ENCODE results near the gene CCDC150.
"Not testable (repeated sequence)": the region's sequence is repeated elsewhere in the genome, so short reads cannot be mapped to it uniquely, and the experiment has no call there.

The CCDC150 gene

GRCh38 chr2:196635156-196635555, 4.4 kb upstream of the CCDC150 start:
- DNase-seq (ENCODE audit: low spot score), result no peak

DNA sequence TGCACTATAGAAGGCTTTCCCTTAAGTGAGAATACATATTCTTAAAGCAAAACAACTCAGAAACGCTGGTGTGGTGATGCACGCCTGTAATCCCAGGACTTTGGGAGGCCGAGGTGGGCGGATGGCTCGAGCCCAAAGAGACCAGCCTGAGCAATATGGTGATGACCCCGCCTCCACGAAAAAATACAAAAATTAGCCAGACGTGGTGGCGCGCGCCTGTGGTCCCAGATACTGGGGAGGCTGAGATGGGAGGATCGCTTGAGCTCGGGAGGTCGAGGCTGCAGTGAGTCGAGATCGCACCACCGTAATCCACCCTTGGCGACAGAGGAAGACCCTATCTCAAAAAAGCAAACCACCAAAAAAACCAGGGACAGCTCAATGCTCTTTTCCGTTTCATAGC, 750 bp upstream of the CCDC150 start:
- DNase-seq (ENCODE audit: low spot score), result no peak

GRCh38 chr2:196640031-196640548, 575 bp downstream of the CCDC150 start:
- no peak for DNase-seq (ENCODE audit: low spot score)

DNA sequence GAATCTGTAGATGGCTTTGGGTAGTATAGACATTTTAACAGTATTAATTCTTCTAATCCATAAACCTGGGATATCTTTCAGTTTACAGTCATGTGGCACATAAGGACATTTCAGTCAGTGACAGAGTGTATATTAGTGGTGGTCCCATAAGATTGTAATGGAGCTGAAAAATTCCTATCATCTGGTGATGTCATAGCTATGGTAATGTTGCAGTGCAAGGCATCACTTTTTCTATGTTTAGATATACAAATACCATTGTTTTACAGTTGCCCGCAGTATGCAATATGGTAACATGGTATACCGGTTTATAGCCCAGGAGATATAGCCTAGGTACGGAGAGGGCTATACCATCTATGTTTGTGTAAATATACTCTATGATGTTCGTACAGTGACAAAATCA, 9.7 kb downstream of the CCDC150 start:
- DNase-seq (ENCODE audit: low spot score), result no peak

DNA sequence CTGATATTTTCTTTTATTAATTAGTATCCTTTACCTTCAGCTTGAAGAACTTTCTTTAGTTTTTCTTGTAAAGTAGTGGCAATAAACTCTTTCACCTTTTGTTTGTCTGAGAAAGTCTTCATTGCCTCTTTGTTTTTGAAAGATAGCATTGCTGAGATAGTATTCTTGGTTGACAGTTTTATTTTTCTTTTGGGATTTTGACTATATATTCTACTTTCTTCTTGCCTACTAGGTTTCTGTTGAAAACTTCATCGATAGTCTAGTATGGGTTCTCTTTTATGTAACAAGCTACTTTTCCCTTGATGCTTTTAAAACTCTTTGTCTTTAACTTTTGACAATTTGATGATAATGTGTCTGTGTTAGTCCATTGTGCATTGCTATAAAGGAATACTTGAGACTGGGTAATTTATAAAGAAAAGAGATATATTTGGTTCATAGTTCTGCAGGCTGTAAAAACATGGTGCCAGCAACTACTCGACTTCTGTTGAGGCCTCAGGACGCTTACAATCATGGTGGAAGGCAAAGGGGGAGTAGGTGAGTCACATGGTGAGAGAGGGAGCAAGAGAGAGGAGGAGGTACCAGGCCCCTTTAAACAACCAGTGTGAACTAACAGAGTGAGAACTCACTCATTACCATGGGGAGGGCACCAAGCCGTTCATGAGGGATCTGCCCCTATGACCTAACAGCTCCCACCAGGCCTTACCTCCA, 12.0 kb downstream of the CCDC150 start:
- DNase-seq (ENCODE audit: low spot score), result no peak

DNA sequence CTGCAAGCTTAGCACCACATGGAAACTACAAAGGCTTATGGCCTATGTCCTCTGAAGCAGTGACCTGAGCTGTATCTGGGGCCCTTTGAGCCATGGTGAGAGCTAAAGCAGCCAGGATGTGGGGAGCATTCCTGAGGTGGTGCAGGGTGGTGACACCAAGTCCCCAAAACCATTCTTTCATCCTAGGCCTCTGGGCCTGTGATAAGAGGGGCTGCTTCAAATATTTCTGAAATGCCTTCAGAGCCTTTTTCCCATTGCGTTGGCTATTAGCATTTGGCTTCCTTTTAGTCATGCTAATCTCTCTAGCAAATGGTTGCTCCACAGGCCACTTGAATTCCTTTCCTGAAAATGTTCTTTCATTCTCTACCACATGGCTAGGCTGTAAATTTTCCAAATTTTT, 13.4 kb downstream of the CCDC150 start:
- no peak for DNase-seq (ENCODE audit: low spot score)

DNA sequence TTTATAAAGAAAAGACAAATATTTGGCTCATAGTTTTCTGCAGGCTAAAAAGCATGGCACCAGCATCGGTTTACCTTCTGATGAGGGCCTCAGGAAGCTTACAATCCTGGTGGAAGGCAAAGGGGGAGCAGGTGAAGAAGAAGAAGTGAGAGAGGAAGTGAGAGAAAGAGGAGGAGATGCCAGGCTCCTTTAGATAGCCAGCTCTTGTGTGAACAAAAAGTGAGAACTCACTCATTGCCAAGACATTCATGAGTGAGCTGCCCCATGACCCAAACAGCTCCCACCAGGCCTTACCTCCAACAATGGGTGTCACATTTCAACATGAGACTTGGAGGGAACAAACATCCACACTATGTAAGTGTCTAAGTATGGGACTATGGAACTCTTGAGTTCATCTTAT, 14.3 kb downstream of the CCDC150 start:
- DNase-seq (ENCODE audit: low spot score), result no peak

GRCh38 chr2:196655761-196656160, 16.2 kb downstream of the CCDC150 start:
- DNase-seq (ENCODE audit: low spot score), result no peak

DNA sequence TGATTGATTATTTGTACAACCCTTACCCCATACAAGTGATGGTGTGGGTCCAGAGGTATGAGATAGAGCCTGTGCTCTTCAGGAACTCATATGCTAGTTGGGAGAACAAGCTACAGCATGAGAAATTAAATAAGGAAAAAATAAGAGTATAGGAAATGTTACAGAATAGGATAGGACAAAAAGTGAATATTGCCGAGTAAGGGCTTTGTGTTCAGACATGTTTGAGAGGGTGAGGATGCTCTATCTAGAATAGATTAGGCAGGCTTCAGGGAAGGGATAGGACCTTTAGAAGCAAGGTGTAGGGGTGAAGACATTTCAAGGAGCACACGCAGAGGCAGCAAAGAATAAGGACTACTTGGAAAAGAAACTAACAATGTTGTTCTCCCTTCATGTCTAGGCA, 17.8 kb downstream of the CCDC150 start:
- no peak for DNase-seq (ENCODE audit: low spot score)

DNA sequence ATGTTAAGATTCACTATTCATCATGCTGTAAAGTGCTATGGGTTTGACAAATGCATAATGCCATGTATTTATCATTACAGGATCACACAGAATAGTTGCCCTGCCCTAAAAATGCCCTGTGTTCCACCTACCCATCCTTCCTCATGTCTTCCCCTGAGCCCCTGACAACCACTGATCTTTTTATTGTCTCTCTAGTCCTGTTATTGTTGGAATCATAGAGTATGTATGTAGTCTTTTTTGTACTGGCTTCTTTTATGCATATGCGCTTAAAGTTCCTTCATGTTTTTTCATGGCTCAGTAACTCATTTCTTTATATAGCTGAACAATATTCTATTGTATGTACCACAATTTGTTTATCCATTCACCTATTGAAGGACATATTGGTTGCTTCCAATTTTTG, 20.3 kb downstream of the CCDC150 start:
- no peak for DNase-seq (ENCODE audit: low spot score)

- peak; percentile 13 for DNase-seq (ENCODE audit: low spot score)
These were observed 20.7 kb downstream of the CCDC150 start for GRCh38 chr2:196660244-196660643.

- no peak for DNase-seq (ENCODE audit: low spot score)
These were observed 30.8 kb downstream of the CCDC150 start for GRCh38 chr2:196670342-196670741.

- no peak for DNase-seq (ENCODE audit: low spot score)
These were observed 36.4 kb downstream of the CCDC150 start for GRCh38 chr2:196675963-196676362.

- DNase-seq (ENCODE audit: low spot score), result peak; percentile 8
These were observed 37.9 kb downstream of the CCDC150 start for GRCh38 chr2:196677404-196677803.

- no peak for DNase-seq (ENCODE audit: low spot score)
These were observed 39.9 kb downstream of the CCDC150 start for GRCh38 chr2:196679368-196679767.

DNA sequence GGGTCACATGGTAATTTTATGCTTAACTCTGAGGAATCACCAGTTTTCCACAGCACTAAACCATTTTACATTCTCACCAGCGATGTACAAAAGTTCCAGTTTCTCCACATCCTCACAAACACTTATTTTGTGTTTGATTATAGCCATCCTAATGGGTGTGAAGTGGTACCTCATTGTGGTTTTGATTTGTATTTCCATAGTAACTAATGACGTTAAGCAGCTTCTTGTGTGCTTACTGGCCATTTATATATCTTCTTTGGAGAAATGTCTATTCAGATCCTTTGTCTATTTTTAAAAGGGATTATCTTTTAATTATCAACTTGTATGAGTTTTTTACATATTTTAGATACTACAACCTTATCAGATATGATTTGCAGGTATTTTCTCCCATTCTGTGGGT, 42.0 kb downstream of the CCDC150 start:
- no peak for DNase-seq (ENCODE audit: low spot score)

DNA sequence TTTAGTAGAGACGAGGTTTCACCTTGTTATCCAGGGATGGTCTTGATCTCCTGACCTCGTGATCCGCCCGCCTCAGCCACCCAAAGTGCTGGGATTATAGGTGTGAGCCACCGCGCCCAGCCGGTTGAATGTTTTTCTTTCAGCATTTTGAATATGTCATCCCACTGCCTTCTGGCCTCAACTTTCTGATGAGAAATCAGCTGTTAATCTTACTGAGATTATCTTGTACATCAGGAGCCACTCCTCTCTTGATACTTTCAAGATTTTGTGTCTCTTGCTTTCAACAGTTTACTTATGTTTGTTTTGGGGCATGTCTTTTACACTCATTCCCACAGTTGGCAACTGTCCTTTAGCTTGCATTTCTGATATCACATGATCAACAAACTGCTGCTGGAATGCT, 46.3 kb downstream of the CCDC150 start:
- no peak for DNase-seq (ENCODE audit: low spot score)

GRCh38 chr2:196686737-196687136, 47.2 kb downstream of the CCDC150 start:
- DNase-seq (ENCODE audit: low spot score), result not testable (repeated sequence)

- DNase-seq (ENCODE audit: low spot score), result peak; percentile 6
These were observed 57.0 kb downstream of the CCDC150 start for GRCh38 chr2:196696423-196697079.

DNA sequence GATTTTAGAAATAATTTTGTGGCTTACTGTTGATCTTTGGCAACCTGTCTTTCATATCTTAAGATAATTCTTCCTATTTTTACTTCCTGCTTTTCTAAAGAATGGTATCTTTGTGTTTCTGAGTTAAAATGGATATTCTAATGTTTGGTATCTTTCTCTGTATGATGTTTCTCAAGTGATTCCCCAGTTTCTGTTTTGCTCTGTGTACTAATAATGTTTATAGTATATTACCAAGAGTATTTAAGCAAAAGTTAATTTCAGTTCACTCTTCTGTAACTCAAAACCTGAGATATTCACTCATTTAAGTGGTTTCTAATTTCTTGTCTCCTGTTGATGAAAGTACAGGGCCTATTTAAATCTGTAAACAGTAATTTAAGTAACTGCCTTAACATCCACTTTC, 58.3 kb downstream of the CCDC150 start:
- DNase-seq (ENCODE audit: low spot score), result no peak

GRCh38 chr2:196702641-196703040, 63.1 kb downstream of the CCDC150 start:
- DNase-seq (ENCODE audit: low spot score), result no peak

GRCh38 chr2:196703695-196704094, 64.2 kb downstream of the CCDC150 start:
- peak; percentile 33 for DNase-seq (ENCODE audit: low spot score)

DNA sequence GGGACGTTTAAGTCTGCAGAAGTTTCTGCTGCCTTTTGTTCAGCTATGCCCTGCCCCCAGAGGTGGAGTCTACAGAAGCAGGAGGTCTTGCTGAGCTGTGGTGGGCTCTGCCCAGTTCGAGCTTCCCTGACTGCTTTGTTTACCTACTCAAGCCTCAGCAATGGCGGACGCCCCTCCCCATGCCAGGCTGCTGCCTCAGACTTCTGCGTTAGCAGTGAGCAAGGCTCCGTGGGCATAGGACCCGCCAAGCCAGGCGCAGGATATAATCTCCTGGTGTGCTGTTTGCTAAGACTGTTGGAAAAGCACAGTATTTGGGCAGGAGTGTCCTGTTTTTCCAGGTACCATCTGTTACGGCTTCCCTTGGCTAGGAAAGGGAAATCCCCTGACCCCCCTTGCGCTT, 70.5 kb downstream of the CCDC150 start:
- not testable (repeated sequence) for DNase-seq (ENCODE audit: low spot score)

GRCh38 chr2:196711625-196712024, 72.1 kb downstream of the CCDC150 start:
- DNase-seq (ENCODE audit: low spot score), result no peak

Data from GM03348 (cell line).